Measurements from ENCODE around the gene GPATCH8. TPM values are rescaled to one million over a fixed set of nuclear protein-coding genes. Genes with fewer than 3 reads are reported as not detected.

GPATCH8 gene
- polyA plus RNA-seq, 1 donor: 35.9 TPM

- no CpG with 5 or more reads among the region's 77 CpGs for WGBS (ENCODE audit: insufficient coverage, low lambda C conversion rate)
- Histone ChIP-seq H3K27me3 (ENCODE audit: control insufficient read depth, insufficient read depth, low read length) (no peaks in the 10 kb centered on the region), H3K4me3 (ENCODE audit: low read length) (no peak overlapping the region), H3K9me3 (ENCODE audit: control insufficient read depth, low read depth, low read length) (no peaks in the 10 kb centered on the region), H3K36me3 (ENCODE audit: control insufficient read depth, insufficient read depth, low read length) (peaks cover 32% of the 10 kb centered on the region), H3K27ac (ENCODE audit: low read length) (no peak overlapping the region), H3K4me1 (ENCODE audit: control insufficient read depth, insufficient read depth, low read length) (no peaks in the 10 kb centered on the region)
- peak in 1 of 2 donors; percentile 55 for DNase-seq
Measured at GRCh38 chr17:44354582-44355561, 148.3 kb downstream of the GPATCH8 start.

DNA sequence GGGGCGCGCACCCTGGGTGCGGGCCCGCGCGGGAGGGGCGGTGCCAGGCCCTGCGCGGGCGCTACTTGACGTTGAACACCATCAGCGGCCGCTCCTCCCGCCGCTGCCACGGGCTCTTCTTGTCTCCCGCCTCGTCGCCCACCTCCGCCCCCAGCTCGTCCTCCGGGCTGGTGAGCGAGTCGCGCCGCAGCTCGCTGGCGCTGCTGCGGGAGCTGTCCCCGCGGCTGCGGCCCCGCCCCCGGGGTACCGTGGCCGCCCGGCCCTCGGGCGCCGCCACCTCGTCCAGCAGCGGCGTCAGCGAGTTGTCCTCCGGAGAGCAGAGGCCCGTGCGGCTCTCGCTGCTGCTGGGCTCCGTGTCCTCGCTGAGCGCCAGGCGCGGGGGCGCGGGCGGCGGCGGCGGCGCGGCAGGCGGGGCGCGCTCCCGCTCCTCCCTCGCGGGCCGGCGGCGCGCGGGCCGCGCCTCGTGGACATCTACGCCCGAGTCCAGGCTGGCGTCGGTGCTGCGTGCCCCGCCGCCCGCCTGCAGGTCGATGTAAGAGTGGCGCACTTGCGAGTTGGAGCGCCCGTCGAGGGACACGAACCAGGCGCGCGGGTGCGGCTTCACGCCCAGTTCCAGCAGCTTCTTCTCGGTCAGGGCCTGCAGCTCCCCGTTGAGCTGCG lies 149.4 kb downstream of the GPATCH8 start:
- Histone ChIP-seq H3K27me3 (ENCODE audit: control insufficient read depth, insufficient read depth, low read length) (no peaks in the 10 kb centered on the region), H3K4me3 (ENCODE audit: low read length) (peak overlapping the region; percentile 10), H3K4me1 (ENCODE audit: control insufficient read depth, insufficient read depth, low read length) (no peaks in the 10 kb centered on the region), H3K36me3 (ENCODE audit: control insufficient read depth, insufficient read depth, low read length) (peaks cover 43% of the 10 kb centered on the region), H3K27ac (ENCODE audit: low read length) (no peak overlapping the region), H3K9me3 (ENCODE audit: control insufficient read depth, low read depth, low read length) (no peaks in the 10 kb centered on the region)
- WGBS (ENCODE audit: insufficient coverage, low lambda C conversion rate): no CpG with 5 or more reads among the region's 98 CpGs
- peak in 1 of 2 donors; percentile 51 for DNase-seq

- H3K27ac ChIP-seq (ENCODE audit: low read length): no peak overlapping the region
- peaks cover 50% of the 10 kb centered on the region for H3K36me3 ChIP-seq (ENCODE audit: control insufficient read depth, insufficient read depth, low read length)
- WGBS (ENCODE audit: insufficient coverage, low lambda C conversion rate): no CpG with 5 or more reads among the region's 22 CpGs
- H3K4me1 ChIP-seq (ENCODE audit: control insufficient read depth, insufficient read depth, low read length): no peaks in the 10 kb centered on the region
- no peaks in the 10 kb centered on the region for H3K9me3 ChIP-seq (ENCODE audit: control insufficient read depth, low read depth, low read length)
- DNase-seq: no peak
- H3K4me3 ChIP-seq (ENCODE audit: low read length): peak overlapping the region; percentile 10
- H3K27me3 ChIP-seq (ENCODE audit: control insufficient read depth, insufficient read depth, low read length): no peaks in the 10 kb centered on the region
Measured at GRCh38 chr17:44352828-44353671, 150.2 kb downstream of the GPATCH8 start.

GRCh38 chr17:44351961-44352827 lies 151.0 kb downstream of the GPATCH8 start:
- no CpG with 5 or more reads among the region's 36 CpGs for WGBS (ENCODE audit: insufficient coverage, low lambda C conversion rate)
- Histone ChIP-seq H3K4me3 (ENCODE audit: low read length) (no peak overlapping the region), H3K36me3 (ENCODE audit: control insufficient read depth, insufficient read depth, low read length) (peaks cover 50% of the 10 kb centered on the region), H3K27ac (ENCODE audit: low read length) (no peak overlapping the region), H3K9me3 (ENCODE audit: control insufficient read depth, low read depth, low read length) (no peaks in the 10 kb centered on the region), H3K27me3 (ENCODE audit: control insufficient read depth, insufficient read depth, low read length) (no peaks in the 10 kb centered on the region), H3K4me1 (ENCODE audit: control insufficient read depth, insufficient read depth, low read length) (no peaks in the 10 kb centered on the region)
- no peak for DNase-seq

DNA sequence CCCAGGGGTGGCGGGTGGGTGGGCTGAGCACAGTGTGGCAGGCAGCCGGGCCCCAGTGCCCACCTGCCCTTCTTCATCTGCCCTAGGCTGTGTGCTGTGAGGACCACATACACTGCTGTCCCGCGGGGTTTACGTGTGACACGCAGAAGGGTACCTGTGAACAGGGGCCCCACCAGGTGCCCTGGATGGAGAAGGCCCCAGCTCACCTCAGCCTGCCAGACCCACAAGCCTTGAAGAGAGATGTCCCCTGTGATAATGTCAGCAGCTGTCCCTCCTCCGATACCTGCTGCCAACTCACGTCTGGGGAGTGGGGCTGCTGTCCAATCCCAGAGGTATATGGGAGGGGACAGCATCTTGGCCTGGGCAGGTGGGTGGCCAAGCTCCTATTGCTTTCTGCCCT lies 151.7 kb downstream of the GPATCH8 start:
- WGBS (ENCODE audit: insufficient coverage, low lambda C conversion rate): no CpG with 5 or more reads among the region's 8 CpGs
- no peak for DNase-seq

GRCh38 chr17:44350733-44351226 lies 152.4 kb downstream of the GPATCH8 start:
- no CpG with 5 or more reads among the region's 6 CpGs for WGBS (ENCODE audit: insufficient coverage, low lambda C conversion rate)
- no peaks in the 10 kb centered on the region for H3K27me3 ChIP-seq (ENCODE audit: control insufficient read depth, insufficient read depth, low read length)
- H3K9me3 ChIP-seq (ENCODE audit: control insufficient read depth, low read depth, low read length): no peaks in the 10 kb centered on the region
- H3K4me3 ChIP-seq (ENCODE audit: low read length): no peak overlapping the region
- DNase-seq: peak in 1 of 2 donors; percentile 47
- H3K27ac ChIP-seq (ENCODE audit: low read length): no peak overlapping the region
- H3K4me1 ChIP-seq (ENCODE audit: control insufficient read depth, insufficient read depth, low read length): peaks cover 9% of the 10 kb centered on the region
- peaks cover 50% of the 10 kb centered on the region for H3K36me3 ChIP-seq (ENCODE audit: control insufficient read depth, insufficient read depth, low read length)

More for the DNA sequence above, 151.7 kb downstream of the GPATCH8 start:
- Histone ChIP-seq H3K36me3 (ENCODE audit: control insufficient read depth, insufficient read depth, low read length) (peaks cover 50% of the 10 kb centered on the region), H3K9me3 (ENCODE audit: control insufficient read depth, low read depth, low read length) (no peaks in the 10 kb centered on the region), H3K27me3 (ENCODE audit: control insufficient read depth, insufficient read depth, low read length) (no peaks in the 10 kb centered on the region), H3K27ac (ENCODE audit: low read length) (no peak overlapping the region), H3K4me1 (ENCODE audit: control insufficient read depth, insufficient read depth, low read length) (peaks cover 2% of the 10 kb centered on the region), H3K4me3 (ENCODE audit: low read length) (no peak overlapping the region)

DNA sequence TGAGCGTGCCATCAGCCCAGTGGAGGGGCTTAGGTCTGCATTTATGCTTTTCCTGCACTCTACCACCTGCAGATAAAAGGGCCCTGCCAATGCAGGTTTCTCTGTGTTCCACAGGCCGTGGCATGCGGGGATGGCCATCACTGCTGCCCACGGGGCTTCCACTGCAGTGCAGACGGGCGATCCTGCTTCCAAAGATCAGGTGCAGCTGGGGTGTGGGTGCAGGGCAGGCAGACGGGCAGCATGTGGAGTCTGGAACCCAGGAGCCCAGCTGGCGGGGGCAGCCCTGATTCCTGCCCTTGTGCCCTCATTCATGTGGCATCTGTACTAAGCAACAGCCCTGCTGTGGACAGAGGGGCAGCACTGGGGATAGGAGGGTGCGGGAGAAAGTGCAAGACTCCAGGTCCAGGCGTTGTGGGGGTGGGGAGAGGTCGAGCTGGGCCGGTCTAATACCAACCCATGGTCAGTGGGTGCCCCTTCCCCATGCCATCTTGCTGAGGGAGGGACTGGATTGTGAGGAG lies 153.6 kb downstream of the GPATCH8 start:
- Histone ChIP-seq H3K27me3 (ENCODE audit: control insufficient read depth, insufficient read depth, low read length) (no peaks in the 10 kb centered on the region), H3K4me3 (ENCODE audit: low read length) (no peak overlapping the region), H3K4me1 (ENCODE audit: control insufficient read depth, insufficient read depth, low read length) (peaks cover 11% of the 10 kb centered on the region), H3K9me3 (ENCODE audit: control insufficient read depth, low read depth, low read length) (no peaks in the 10 kb centered on the region), H3K27ac (ENCODE audit: low read length) (no peak overlapping the region), H3K36me3 (ENCODE audit: control insufficient read depth, insufficient read depth, low read length) (peaks cover 48% of the 10 kb centered on the region)
- DNase-seq: no peak
- WGBS (ENCODE audit: insufficient coverage, low lambda C conversion rate): no CpG with 5 or more reads among the region's 12 CpGs

- Histone ChIP-seq H3K9me3 (ENCODE audit: control insufficient read depth, low read depth, low read length) (no peaks in the 10 kb centered on the region), H3K4me3 (ENCODE audit: low read length) (no peak overlapping the region), H3K4me1 (ENCODE audit: control insufficient read depth, insufficient read depth, low read length) (peaks cover 15% of the 10 kb centered on the region), H3K36me3 (ENCODE audit: control insufficient read depth, insufficient read depth, low read length) (peaks cover 48% of the 10 kb centered on the region), H3K27ac (ENCODE audit: low read length) (no peak overlapping the region), H3K27me3 (ENCODE audit: control insufficient read depth, insufficient read depth, low read length) (no peaks in the 10 kb centered on the region)
- no peak for DNase-seq
- 100% methylated on average over 1 of the region's 6 CpGs for WGBS (ENCODE audit: insufficient coverage, low lambda C conversion rate)
Measured at GRCh38 chr17:44348988-44349364, 154.2 kb downstream of the GPATCH8 start.

- Histone ChIP-seq H3K27ac (ENCODE audit: low read length) (no peak overlapping the region), H3K4me1 (ENCODE audit: control insufficient read depth, insufficient read depth, low read length) (peaks cover 15% of the 10 kb centered on the region), H3K9me3 (ENCODE audit: control insufficient read depth, low read depth, low read length) (no peaks in the 10 kb centered on the region), H3K36me3 (ENCODE audit: control insufficient read depth, insufficient read depth, low read length) (peaks cover 48% of the 10 kb centered on the region), H3K27me3 (ENCODE audit: control insufficient read depth, insufficient read depth, low read length) (no peaks in the 10 kb centered on the region), H3K4me3 (ENCODE audit: low read length) (no peak overlapping the region)
- no peak for DNase-seq
- 100% methylated on average over 3 of the region's 9 CpGs for WGBS (ENCODE audit: insufficient coverage, low lambda C conversion rate)
Measured at GRCh38 chr17:44348234-44348987, 154.8 kb downstream of the GPATCH8 start.

Measured in large intestine (tissue), 3 donors.